GM15510 (cell line): ENCODE results near the gene SLC2A4.

Experiments used
- POLR2A ChIP-seq: IDR thresholded peaks from 3 replicates; pipeline ENCODE4 v1.6.1; 2011; ENCODE audit warnings: borderline replicate concordance; ENCODE audit not compliant: insufficient read length; ENCODE audit errors: extremely low read depth

Gene SLC2A4

GRCh38 chr17:7282752-7283321 is 1.3 kb downstream of the SLC2A4 start:
- TF ChIP-seq POLR2A, result no peak

- TF ChIP-seq POLR2A, result no peak
Observed at GRCh38 chr17:7283471-7284216, 2.1 kb downstream of the SLC2A4 start.

GRCh38 chr17:7284911-7285310 is 3.4 kb downstream of the SLC2A4 start:
- TF ChIP-seq POLR2A, result no peak

- TF ChIP-seq POLR2A, result no peak
Observed at GRCh38 chr17:7285679-7286078, 4.2 kb downstream of the SLC2A4 start.

GRCh38 chr17:7289256-7290032 is 7.9 kb downstream of the SLC2A4 start:
- TF ChIP-seq POLR2A, result no peak

GRCh38 chr17:7290166-7290565 is 8.6 kb downstream of the SLC2A4 start:
- TF ChIP-seq POLR2A, result no peak

- TF ChIP-seq POLR2A, result no peak
Observed at GRCh38 chr17:7290685-7291084, 9.2 kb downstream of the SLC2A4 start.

GRCh38 chr17:7292194-7292593 is 10.7 kb downstream of the SLC2A4 start:
- TF ChIP-seq POLR2A, result no peak

- no peak for TF ChIP-seq POLR2A
Observed at GRCh38 chr17:7292729-7293128, 11.2 kb downstream of the SLC2A4 start.

- no peak for TF ChIP-seq POLR2A
Observed at GRCh38 chr17:7293159-7293558, 11.6 kb downstream of the SLC2A4 start.

GRCh38 chr17:7293816-7294613 is 12.5 kb downstream of the SLC2A4 start:
- TF ChIP-seq POLR2A, result no peak

- TF ChIP-seq POLR2A, result no peak
Observed at GRCh38 chr17:7294614-7295153, 13.2 kb downstream of the SLC2A4 start, which contains the start of gene YBX2. Gene YBX2 (minus strand): TSS chr17:7294639. CDS start chr17:7294500, 139 bp downstream.

- TF ChIP-seq POLR2A, result no peak
Observed at GRCh38 chr17:7295230-7296180, 14.0 kb downstream of the SLC2A4 start.
